ENCODE measurements around the gene PCDHB4. TPM values are rescaled to one million over a fixed set of nuclear protein-coding genes. Genes with fewer than 3 reads are reported as not detected.
A peak's percentile ranks its signal among the peaks of the same experiment; 100 is the strongest.

Gene PCDHB4
- total and polyA plus RNA-seq, 2 of the 4 experiments (the other 2 are of a cell fraction) = 0.03 TPM; not detected in 1

DNA sequence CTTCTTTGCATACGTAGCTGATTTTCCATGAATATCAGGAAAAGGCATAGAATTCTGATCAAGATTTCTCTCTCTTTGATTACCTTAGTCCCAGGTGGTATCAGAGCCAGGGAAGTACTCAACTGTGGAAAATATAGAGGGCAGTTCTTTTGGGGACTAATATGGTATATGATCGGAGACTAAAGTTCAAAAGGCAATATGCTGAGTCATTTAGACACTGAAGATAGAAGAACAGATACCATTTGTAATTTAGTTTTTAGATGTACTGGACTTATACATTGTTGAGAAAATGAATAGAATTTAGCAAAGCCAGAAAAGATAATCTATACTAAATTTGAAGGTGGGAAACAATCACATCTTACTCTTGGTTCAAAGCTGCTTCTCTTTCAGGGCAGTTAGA, 16.3 kb upstream of the PCDHB4 start:
- Histone ChIP-seq H3K23ac (ENCODE audit: low read depth, low read length) (no peak overlapping the region), H2AK5ac (ENCODE audit: low read depth, low read length) (no peak overlapping the region), H3K36me3 (ENCODE audit: control insufficient read depth, insufficient read depth, low read length) (no peaks in the 10 kb centered on the region), H3K27me3 (ENCODE audit: control insufficient read depth, insufficient read depth, low read length) (no peaks in the 10 kb centered on the region), H2BK20ac (ENCODE audit: low read depth, low read length) (no peak overlapping the region), H3K4me2 (ENCODE audit: low read depth, low read length) (no peak overlapping the region), H2AK9ac (replicated peaks; ENCODE audit: low read depth, low read length, poor library complexity) (no peak overlapping the region), H4K91ac (ENCODE audit: insufficient read depth, low read depth, low read length) (no peak overlapping the region), H3K56ac (ENCODE audit: extremely low read depth, insufficient read depth, low read length) (no peak overlapping the region), H2BK15ac (ENCODE audit: low read depth, low read length) (no peak overlapping the region), H3K79me1 (ENCODE audit: low read depth in 1 of 2, low read length in 2 of 2) (no peaks in the 10 kb centered on the region), H2BK120ac (ENCODE audit: low read depth, low read length) (no peak overlapping the region), H2AFZ (replicated peaks; ENCODE audit: low read length, poor library complexity) (no peak overlapping the region), H4K5ac (ENCODE audit: low read depth, low read length) (no peak overlapping the region), H3K4me3 (ENCODE audit: insufficient read depth, low read depth, low read length) (no peak overlapping the region), H3K9me1 (ENCODE audit: insufficient read depth, low read length) (no peaks in the 10 kb centered on the region), H3K27ac (ENCODE audit: insufficient read depth, low read length) (no peak overlapping the region), H3K9me3 (ENCODE audit: control insufficient read depth, insufficient read depth, low read length) (peaks cover 15% of the 10 kb centered on the region; the same call in 1 of the 2 replicates), H4K8ac (ENCODE audit: low read depth in 2 of 2, low read length in 2 of 2) (no peak overlapping the region), H3K4ac (ENCODE audit: low read depth, low read length) (no peak overlapping the region), H3K18ac (ENCODE audit: low read depth, low read length) (no peak overlapping the region), H3K14ac (replicated peaks; ENCODE audit: low read depth, low read length) (no peak overlapping the region), H2BK5ac (ENCODE audit: low read depth, low read length, poor library complexity, severe bottlenecking) (no peak overlapping the region), H4K20me1 (ENCODE audit: insufficient read depth, low read length) (no peaks in the 10 kb centered on the region), H3K4me1 (ENCODE audit: control insufficient read depth, insufficient read depth, low read length) (no peaks in the 10 kb centered on the region), H3K9ac (ENCODE audit: low read depth, low read length) (no peak overlapping the region)
- ChIA-PET POLR2A (ENCODE audit: unreplicated experiment) (no interaction called here), CTCF (no interaction called here)
- dilution Hi-C loops (cut with HindIII; ENCODE audit: low sequenced_read_pairs, unreplicated experiment) = no loop called here
- DNase-seq = no peak
- BruUV-seq (replicated peaks) = no TSS peak
- intact Hi-C loops (cut with micrococcal nuclease) = no loop called here
- in situ Hi-C loops (cut with MboI; ENCODE audit: low sequenced_read_pairs) = no loop called here
- 40% methylated on average over 1 of the region's 2 CpGs; no CpG with 5 or more reads in 1 of the 2 experiments for WGBS, 2 experiments (ENCODE audit: extremely low coverage in 2 of 2, insufficient read length in 1 of 2)
- TF ChIP-seq NFE2L2 (IDR thresholded peaks at IDR 0.05; ENCODE audit: low read depth, low read length) (0 out of 2 replicates have a peak, but pooled peaks have one; percentile 45), POLR2A (IDR thresholded peaks at IDR 0.05; ENCODE audit: low read depth, low read length) (no peak), CHD1 (IDR thresholded peaks at IDR 0.05; ENCODE audit: low read depth, low read length) (no peak), FOS (IDR thresholded peaks at IDR 0.05; ENCODE audit: low read depth, low read length) (no peak)
- TF ChIP-seq, protein P1, sequence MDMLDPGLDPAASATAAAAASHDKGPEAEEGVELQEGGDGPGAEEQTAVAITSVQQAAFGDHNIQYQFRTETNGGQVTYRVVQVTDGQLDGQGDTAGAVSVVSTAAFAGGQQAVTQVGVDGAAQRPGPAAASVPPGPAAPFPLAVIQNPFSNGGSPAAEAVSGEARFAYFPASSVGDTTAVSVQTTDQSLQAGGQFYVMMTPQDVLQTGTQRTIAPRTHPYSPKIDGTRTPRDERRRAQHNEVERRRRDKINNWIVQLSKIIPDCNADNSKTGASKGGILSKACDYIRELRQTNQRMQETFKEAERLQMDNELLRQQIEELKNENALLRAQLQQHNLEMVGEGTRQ (IDR thresholded peaks at IDR 0.05; ENCODE audit: low read depth, low read length) = no peak
- no peak for ATAC-seq (ENCODE audit: low read depth)
